ENCODE data around the gene TFB2M. TPM values are rescaled to one million over a fixed set of nuclear protein-coding genes. Genes with fewer than 3 reads are reported as not detected.
"Not testable (repeated sequence)": the region's sequence is repeated elsewhere in the genome, so short reads cannot be mapped to it uniquely, and the experiment has no call there.

The TFB2M gene
- total RNA-seq, 1 experiment from 2014 or later: 8.0 TPM

- in situ Hi-C loops (cut with HindIII; ENCODE audit: low pct_unique_long_range_greater_than_20kb, low sequenced_read_pairs): no loop called here
- no peak for DNase-seq (ENCODE audit: low read depth)
Measured at GRCh38 chr1:246587606-246588005, 21.5 kb upstream of the TFB2M start.

GRCh38 chr1:246587032-246587431 lies 21.0 kb upstream of the TFB2M start:
- no peak for DNase-seq (ENCODE audit: low read depth)
- in situ Hi-C loops (cut with HindIII; ENCODE audit: low pct_unique_long_range_greater_than_20kb, low sequenced_read_pairs): no loop called here

- in situ Hi-C loops (cut with HindIII; ENCODE audit: low pct_unique_long_range_greater_than_20kb, low sequenced_read_pairs): no loop called here
- DNase-seq (ENCODE audit: low read depth): no peak
Measured at GRCh38 chr1:246583448-246584185, 17.6 kb upstream of the TFB2M start.

GRCh38 chr1:246583056-246583440 lies 17.0 kb upstream of the TFB2M start:
- no peak for DNase-seq (ENCODE audit: low read depth)
- in situ Hi-C loops (cut with HindIII; ENCODE audit: low pct_unique_long_range_greater_than_20kb, low sequenced_read_pairs): no loop called here

GRCh38 chr1:246582301-246583055 lies 16.4 kb upstream of the TFB2M start:
- DNase-seq (ENCODE audit: low read depth): no peak
- in situ Hi-C loops (cut with HindIII; ENCODE audit: low pct_unique_long_range_greater_than_20kb, low sequenced_read_pairs): no loop called here

- in situ Hi-C loops (cut with HindIII; ENCODE audit: low pct_unique_long_range_greater_than_20kb, low sequenced_read_pairs): no loop called here
- DNase-seq (ENCODE audit: low read depth): no peak
Measured at GRCh38 chr1:246580497-246581370, 14.7 kb upstream of the TFB2M start.

- in situ Hi-C loops (cut with HindIII; ENCODE audit: low pct_unique_long_range_greater_than_20kb, low sequenced_read_pairs): no loop called here
- no peak for DNase-seq (ENCODE audit: low read depth)
Measured at GRCh38 chr1:246579818-246580217, 13.8 kb upstream of the TFB2M start.

GRCh38 chr1:246577720-246578106 lies 11.7 kb upstream of the TFB2M start:
- in situ Hi-C loops (cut with HindIII; ENCODE audit: low pct_unique_long_range_greater_than_20kb, low sequenced_read_pairs): no loop called here
- DNase-seq (ENCODE audit: low read depth): no peak

- no peak for DNase-seq (ENCODE audit: low read depth)
- in situ Hi-C loops (cut with HindIII; ENCODE audit: low pct_unique_long_range_greater_than_20kb, low sequenced_read_pairs): no loop called here
Measured at GRCh38 chr1:246577082-246577719, 11.1 kb upstream of the TFB2M start.

GRCh38 chr1:246576709-246577032 lies 10.6 kb upstream of the TFB2M start:
- in situ Hi-C loops (cut with HindIII; ENCODE audit: low pct_unique_long_range_greater_than_20kb, low sequenced_read_pairs): no loop called here
- DNase-seq (ENCODE audit: low read depth): no peak

- no peak for DNase-seq (ENCODE audit: low read depth)
- in situ Hi-C loops (cut with HindIII; ENCODE audit: low pct_unique_long_range_greater_than_20kb, low sequenced_read_pairs): no loop called here
Measured at GRCh38 chr1:246573491-246573890, 7.4 kb upstream of the TFB2M start.

- no peak for DNase-seq (ENCODE audit: low read depth)
- in situ Hi-C loops (cut with HindIII; ENCODE audit: low pct_unique_long_range_greater_than_20kb, low sequenced_read_pairs): no loop called here
Measured at GRCh38 chr1:246572785-246573184, 6.7 kb upstream of the TFB2M start.

- no peak for DNase-seq (ENCODE audit: low read depth)
- in situ Hi-C loops (cut with HindIII; ENCODE audit: low pct_unique_long_range_greater_than_20kb, low sequenced_read_pairs): no loop called here
Measured at GRCh38 chr1:246571953-246572352, 5.9 kb upstream of the TFB2M start.

- DNase-seq (ENCODE audit: low read depth); in situ Hi-C loops (cut with HindIII; ENCODE audit: low pct_unique_long_range_greater_than_20kb, low sequenced_read_pairs): not testable (repeated sequence)
Measured at GRCh38 chr1:246571309-246571708, 5.2 kb upstream of the TFB2M start.

- DNase-seq (ENCODE audit: low read depth): peak; percentile 51
- in situ Hi-C loops (cut with HindIII; ENCODE audit: low pct_unique_long_range_greater_than_20kb, low sequenced_read_pairs): no loop called here
Measured at GRCh38 chr1:246569248-246570238, 3.5 kb upstream of the TFB2M start.

- DNase-seq (ENCODE audit: low read depth): no peak
- in situ Hi-C loops (cut with HindIII; ENCODE audit: low pct_unique_long_range_greater_than_20kb, low sequenced_read_pairs): no loop called here
Measured at GRCh38 chr1:246567646-246568235, 1.7 kb upstream of the TFB2M start.

All from Caki2 (cell line).